Small intestine (tissue), 7 donors: ENCODE measurements around the gene REXO5. TPM values are rescaled to one million over a fixed set of nuclear protein-coding genes. Genes with fewer than 3 reads are reported as not detected.
A peak's percentile ranks its signal among the peaks of the same experiment; 100 is the strongest.

Source experiments
- DNase-seq, 2 donors: peaks; one replicate each; pipeline versions ENCODE4 v3.0.0 to v3.0.0-alpha.2; 2013
- FAIRE-seq: peaks from 2 replicates; lab custom pipeline; 2012; peaks lifted over from hg19 to GRCh38; lab: Jason Lieb, UNC
- H3K27ac ChIP-seq, 3 donors: one replicate each; pipeline ENCODE4 v1.5.1; 2013; ENCODE audit warnings: low read length in 2 of 3, mild to moderate bottlenecking in 2 of 3, control low read depth in 1 of 3, inconsistent platforms in 1 of 3, low read depth in 1 of 3, moderate library complexity in 1 of 3
- H3K27me3 ChIP-seq, 3 donors: one replicate each; pipeline ENCODE4 v1.6.1; 2013; ENCODE audit warnings: low read length in 3 of 3, inconsistent platforms in 1 of 3; ENCODE audit not compliant: control insufficient read depth in 3 of 3, insufficient read depth in 3 of 3
- H3K36me3 ChIP-seq, 3 donors: one replicate each; pipeline ENCODE4 v1.6.1; 2013; ENCODE audit warnings: low read length in 3 of 3, inconsistent platforms in 1 of 3, low read depth in 1 of 3, mild to moderate bottlenecking in 1 of 3, moderate library complexity in 1 of 3; ENCODE audit not compliant: control insufficient read depth in 3 of 3, insufficient read depth in 2 of 3
- H3K4me1 ChIP-seq, 3 donors: one replicate each; pipeline ENCODE4 v1.6.1; 2013; ENCODE audit warnings: low read length in 2 of 3, inconsistent platforms in 1 of 3, low read depth in 1 of 3, mild to moderate bottlenecking in 1 of 3, moderate library complexity in 1 of 3; ENCODE audit not compliant: control insufficient read depth in 3 of 3, insufficient read depth in 2 of 3
- H3K4me3 ChIP-seq, 3 donors: one replicate each; pipeline ENCODE4 v1.5.1; 2013; ENCODE audit warnings: low read length in 3 of 3, control low read depth in 1 of 3, inconsistent platforms in 1 of 3, low read depth in 1 of 3, mild to moderate bottlenecking in 1 of 3, moderate library complexity in 1 of 3
- H3K9me3 ChIP-seq, 2 donors: one replicate each; pipeline ENCODE4 v1.6.1; 2013; ENCODE audit warnings: low read depth in 1 of 2, low read length in 1 of 2; ENCODE audit not compliant: control insufficient read depth in 2 of 2, insufficient read depth in 1 of 2
- WGBS, 3 donors: extraction: QIAGEN DNeasy Blood & Tissue Kit; methylation state at CpG; one replicate each; pipeline ENCODE4 v1.1.7; 2013; 5-methylcytosine and 5-hydroxymethylcytosine counted together
- polyA plus RNA-seq, 4 donors: library from polyadenylated mRNA; stranded (reverse) in 3 of 4; unstranded in 1 of 4; fragments of 200-250 nt in 3 of 4; fragments of 120-200 nt in 1 of 4; gene quantifications; one replicate each; pipeline versions ENCODE4 v1.2.1 to v1.2.3, GENCODE V29; 2013
- donor health status: healthy with polysubstance abuse.
- donor health status: control.
- donor health status: control.
- donor health status: Bipolar disorder and iron deficiency.
- donor health status: healthy.

Gene REXO5
- polyA plus RNA-seq, 4 donors = 0.54 to 9.6 (median 3.3) TPM

DNA sequence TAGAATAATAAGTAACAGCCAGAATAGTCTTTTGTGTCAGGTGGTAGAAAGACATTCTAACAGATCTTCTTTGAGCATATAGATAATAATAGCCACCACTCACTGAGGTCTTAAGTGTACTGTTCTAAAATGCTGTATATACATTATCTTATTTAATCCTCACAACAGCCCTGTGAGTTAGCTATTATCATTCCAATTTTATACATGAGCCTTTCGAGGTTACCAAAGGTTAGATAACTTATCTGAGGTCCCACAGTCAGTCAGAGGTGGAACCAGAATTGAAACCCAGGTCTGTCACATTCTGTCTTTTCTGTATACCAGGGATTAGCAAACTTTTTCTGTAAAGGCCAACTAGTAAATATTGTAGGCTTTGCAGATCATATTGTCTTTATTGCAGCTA is 23.2 kb downstream of the REXO5 start:
- peaks cover 0 to 4% of the 10 kb centered on the region in 2 donors for H3K9me3 ChIP-seq
- no peaks in the 10 kb centered on the region for H3K27me3 ChIP-seq
- no peak overlapping the region for H3K27ac ChIP-seq
- peaks cover 2 to 4% (median 2%) of the 10 kb centered on the region in 3 donors for H3K36me3 ChIP-seq
- DNase-seq = no peak
- no peak overlapping the region for H3K4me3 ChIP-seq
- H3K4me1 ChIP-seq = peaks cover 0 to 3% (median 2%) of the 10 kb centered on the region in 3 donors
- no peak for FAIRE-seq
- 81 to 90% (median 85%) methylated on average over 1 of the region's 1 CpG for WGBS, 3 donors

DNA sequence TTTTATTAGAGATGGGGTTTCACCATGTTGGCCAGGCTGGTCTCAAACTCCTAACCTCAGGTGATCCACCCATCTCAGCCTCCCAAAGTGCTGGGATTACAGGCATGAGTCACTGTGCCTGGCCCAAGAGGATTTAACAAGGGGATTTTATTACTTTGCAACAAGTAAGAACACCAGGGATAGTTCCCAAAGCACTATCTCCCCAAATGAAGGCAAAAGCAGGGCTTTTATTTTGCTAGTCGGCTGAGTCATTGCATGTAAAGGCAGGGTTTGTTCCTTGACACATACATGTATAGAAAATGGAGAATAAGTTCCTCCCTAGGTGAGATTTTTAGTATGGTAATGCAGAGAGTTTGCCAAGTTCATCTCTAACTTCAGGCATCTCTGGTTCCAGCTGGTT is 24.0 kb downstream of the REXO5 start:
- 93 to 96% (median 93%) methylated on average over 1 of the region's 1 CpG for WGBS, 3 donors

DNA sequence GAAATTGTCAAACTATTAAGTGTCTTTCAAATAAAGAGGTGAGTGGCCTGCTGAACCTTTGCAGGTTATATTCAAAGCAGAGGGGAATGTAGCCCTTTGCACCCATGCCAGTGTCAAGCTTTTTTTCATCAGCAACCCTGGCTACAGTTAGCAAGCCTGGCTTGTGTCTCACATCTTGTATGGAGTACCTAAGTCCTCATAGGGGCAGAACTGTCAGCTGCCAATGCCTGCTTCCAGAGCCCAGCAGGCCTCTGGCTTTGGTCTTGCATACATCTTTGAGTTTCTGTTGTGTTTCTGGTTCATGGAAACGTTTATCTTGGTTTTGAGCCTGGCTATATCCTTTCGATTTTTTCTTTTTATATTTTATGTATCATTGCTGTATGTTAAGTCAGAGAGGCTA is 26.8 kb downstream of the REXO5 start:
- H3K4me3 ChIP-seq = no peak overlapping the region
- DNase-seq (no peak), FAIRE-seq (no peak)
- H3K27me3 ChIP-seq = no peaks in the 10 kb centered on the region
- no peak overlapping the region for H3K27ac ChIP-seq
- H3K9me3 ChIP-seq = peaks cover 0 to 8% of the 10 kb centered on the region in 2 donors
- peaks cover 0 to 6% (median 2%) of the 10 kb centered on the region in 3 donors for H3K36me3 ChIP-seq
- no peaks in the 10 kb centered on the region for H3K4me1 ChIP-seq
- WGBS, 3 donors = 87 to 89% (median 87%) methylated on average over 2 of the region's 2 CpGs

More for the DNA sequence above, 24.0 kb downstream of the REXO5 start:
- Histone ChIP-seq H3K4me1 (peaks cover 0 to 3% (median 2%) of the 10 kb centered on the region in 3 donors), H3K4me3 (no peak overlapping the region), H3K36me3 (peaks cover 2 to 4% (median 2%) of the 10 kb centered on the region in 3 donors), H3K27me3 (no peaks in the 10 kb centered on the region), H3K27ac (no peak overlapping the region), H3K9me3 (peaks cover 0 to 4% of the 10 kb centered on the region in 2 donors)
- FAIRE-seq = no peak
- DNase-seq = no peak

DNA sequence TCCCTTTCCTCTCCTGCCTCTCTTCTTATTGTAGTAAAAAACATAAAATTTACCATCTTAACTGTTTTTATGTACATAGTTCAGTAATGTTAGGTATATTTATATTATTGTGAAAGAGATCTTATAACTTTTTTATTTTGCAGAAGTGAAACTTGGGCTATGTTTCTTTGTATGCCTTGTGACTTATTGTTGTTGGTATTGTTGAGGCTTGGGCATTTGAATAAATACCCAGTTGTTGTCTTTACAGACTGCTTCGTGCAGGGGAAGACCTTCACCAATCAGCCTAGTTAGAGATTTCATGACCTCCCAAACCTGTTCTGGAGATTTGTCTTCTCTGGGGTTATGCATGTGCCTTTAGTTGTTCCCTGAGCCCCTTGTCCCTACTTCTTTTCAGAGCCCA is 31.9 kb downstream of the REXO5 start:
- peaks cover 0 to 6% (median 2%) of the 10 kb centered on the region in 3 donors for H3K36me3 ChIP-seq
- peaks cover 0 to 8% of the 10 kb centered on the region in 2 donors for H3K9me3 ChIP-seq
- FAIRE-seq (peak; percentile 36), DNase-seq (no peak)
- no peaks in the 10 kb centered on the region for H3K4me1 ChIP-seq
- H3K27ac ChIP-seq = no peak overlapping the region
- WGBS, 3 donors = 84 to 91% (median 89%) methylated on average over 1 of the region's 1 CpG
- H3K27me3 ChIP-seq = no peaks in the 10 kb centered on the region
- no peak overlapping the region for H3K4me3 ChIP-seq

DNA sequence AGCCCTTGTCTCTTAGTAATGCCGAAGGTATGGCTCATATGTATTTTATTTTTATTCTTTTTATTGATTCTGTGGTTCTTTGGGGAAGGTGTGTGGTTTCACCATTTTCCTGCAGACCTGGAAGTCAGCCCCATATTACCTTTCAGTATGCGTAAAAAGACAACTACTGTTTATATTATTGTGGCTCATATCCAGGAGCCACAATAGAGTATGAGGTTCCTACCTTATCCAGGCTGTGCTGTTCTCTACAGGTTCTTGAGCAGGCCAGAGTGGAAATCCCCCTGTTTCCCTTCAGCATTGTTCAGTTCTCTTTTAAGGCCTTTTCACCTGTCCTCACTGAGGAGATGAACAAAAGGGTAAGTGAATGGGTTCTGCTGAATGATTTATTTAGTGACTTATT is 33.2 kb downstream of the REXO5 start:
- Histone ChIP-seq H3K36me3 (peaks cover 0 to 6% (median 2%) of the 10 kb centered on the region in 3 donors), H3K27ac (no peak overlapping the region), H3K4me3 (no peak overlapping the region), H3K4me1 (no peaks in the 10 kb centered on the region), H3K9me3 (peaks cover 0 to 4% of the 10 kb centered on the region in 2 donors), H3K27me3 (no peaks in the 10 kb centered on the region)
- FAIRE-seq = no peak
- 89 to 91% (median 91%) methylated on average over 2 of the region's 2 CpGs for WGBS, 3 donors
- DNase-seq = no peak

DNA sequence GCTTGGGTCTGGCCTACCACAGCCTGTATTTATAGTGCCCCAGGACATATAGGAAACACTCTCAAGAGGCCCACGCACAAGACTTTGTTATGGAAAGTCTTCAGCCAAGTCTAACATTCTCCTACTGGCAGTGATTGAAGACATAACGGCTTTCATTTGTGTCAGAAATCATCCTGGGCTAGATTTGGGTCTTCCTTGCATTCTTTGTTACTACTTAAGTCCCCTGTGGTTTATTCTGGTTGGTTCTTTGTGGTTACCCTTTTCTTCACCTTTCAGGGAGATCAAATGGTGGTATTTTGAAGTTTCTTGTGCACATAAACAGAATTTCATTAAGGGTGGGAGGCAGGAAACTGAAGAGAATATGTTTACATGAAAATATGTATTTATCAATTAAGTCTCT is 37.7 kb downstream of the REXO5 start:
- Histone ChIP-seq H3K27ac (no peak overlapping the region), H3K36me3 (peaks cover 0 to 15% (median 2%) of the 10 kb centered on the region in 3 donors), H3K27me3 (no peaks in the 10 kb centered on the region), H3K4me3 (no peak overlapping the region), H3K4me1 (peaks cover 0 to 11% (median 0%) of the 10 kb centered on the region in 3 donors), H3K9me3 (no peaks in the 10 kb centered on the region)
- FAIRE-seq = no peak
- DNase-seq = no peak
- WGBS, 3 donors = 70 to 86% (median 84%) methylated on average over 2 of the region's 2 CpGs

DNA sequence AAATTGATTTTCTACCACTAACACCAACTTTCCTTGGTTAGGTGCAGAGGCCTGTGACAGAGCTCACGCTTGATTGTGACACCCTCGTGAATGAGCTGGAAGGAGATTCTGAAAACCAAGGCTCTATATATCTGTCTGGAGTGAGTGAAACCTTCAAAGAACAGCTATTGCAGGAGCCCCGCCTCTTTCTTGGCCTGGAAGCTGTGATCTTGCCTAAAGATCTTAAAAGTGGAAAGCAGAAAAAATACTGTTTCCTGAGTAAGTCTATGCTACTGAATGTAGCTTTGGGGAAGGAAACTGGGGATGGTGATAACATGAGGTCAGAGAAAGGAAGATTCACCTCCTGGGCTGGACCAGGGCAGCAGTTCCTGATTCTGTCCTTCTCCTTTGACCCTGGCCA is 38.3 kb downstream of the REXO5 start:
- Histone ChIP-seq H3K27ac (peak overlapping the region in 1 of 3 donors; percentile 46), H3K27me3 (no peaks in the 10 kb centered on the region), H3K9me3 (no peaks in the 10 kb centered on the region), H3K4me3 (no peak overlapping the region), H3K4me1 (peaks cover 0 to 11% (median 0%) of the 10 kb centered on the region in 3 donors), H3K36me3 (peaks cover 0 to 17% (median 2%) of the 10 kb centered on the region in 3 donors)
- WGBS, 3 donors = 76 to 82% (median 80%) methylated on average over 3 of the region's 3 CpGs
- DNase-seq (no peak), FAIRE-seq (no peak)

DNA sequence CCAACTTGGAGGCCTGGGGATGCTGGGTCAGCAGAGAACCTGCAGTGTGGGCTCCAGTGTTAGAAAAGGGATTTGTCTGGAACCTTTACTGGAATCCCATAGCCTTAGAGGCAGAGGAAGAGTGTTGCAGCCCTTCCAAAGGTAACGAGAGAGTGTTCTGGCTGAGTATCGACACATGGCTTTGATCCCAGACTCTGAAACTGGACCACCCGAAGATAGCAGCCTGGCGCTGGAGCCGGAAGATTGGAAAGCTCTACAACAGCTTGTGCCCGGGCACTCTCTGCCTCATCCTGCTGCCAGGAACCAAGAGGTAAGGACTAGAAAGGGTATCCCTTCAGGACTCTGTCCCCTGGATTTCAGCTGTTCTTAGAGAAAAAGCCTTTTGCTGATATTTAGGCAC is 39.7 kb downstream of the REXO5 start:
- no peak for FAIRE-seq
- H3K36me3 ChIP-seq = peaks cover 0 to 18% (median 0%) of the 10 kb centered on the region in 3 donors
- no peak overlapping the region for H3K27ac ChIP-seq

DNA sequence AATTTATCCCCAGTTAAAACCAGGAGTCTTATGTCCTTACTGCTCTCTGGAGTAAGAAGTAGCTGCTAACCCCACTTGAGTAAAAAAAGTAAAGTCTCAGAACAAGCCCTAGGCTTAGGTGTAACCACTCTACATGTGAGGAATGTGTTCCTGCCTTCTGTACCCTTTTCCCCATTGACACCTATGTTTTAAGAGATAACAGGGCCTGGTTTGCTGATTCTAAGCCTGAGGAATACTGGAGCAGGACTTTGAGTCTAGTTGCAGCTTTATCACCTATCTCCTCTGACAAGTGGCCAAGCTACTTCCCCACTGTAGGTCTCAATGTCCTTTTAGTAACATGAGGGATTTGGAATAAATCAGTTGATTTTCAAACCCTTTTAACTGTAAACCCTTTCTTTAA is 40.2 kb downstream of the REXO5 start:
- Histone ChIP-seq H3K36me3 (peaks cover 0 to 18% (median 0%) of the 10 kb centered on the region in 3 donors), H3K27me3 (no peaks in the 10 kb centered on the region), H3K4me1 (peaks cover 0 to 14% (median 0%) of the 10 kb centered on the region in 3 donors), H3K4me3 (no peak overlapping the region), H3K27ac (no peak overlapping the region), H3K9me3 (no peaks in the 10 kb centered on the region)
- no peak for FAIRE-seq
- peak in 1 of 2 donors; percentile 33 for DNase-seq

More for the DNA sequence above, 39.7 kb downstream of the REXO5 start:
- Histone ChIP-seq H3K4me3 (no peak overlapping the region), H3K27me3 (no peaks in the 10 kb centered on the region), H3K9me3 (no peaks in the 10 kb centered on the region), H3K4me1 (peaks cover 0 to 11% (median 0%) of the 10 kb centered on the region in 3 donors)
- DNase-seq = no peak
- 95 to 96% (median 96%) methylated on average over 6 of the region's 6 CpGs for WGBS, 3 donors
